ENCODE measurements around the gene TNFRSF12A. TPM values are rescaled to one million over a fixed set of nuclear protein-coding genes. Genes with fewer than 3 reads are reported as not detected.

The TNFRSF12A gene
- polyA plus RNA-seq, 2 of the 4 experiments (the other 2 are of a cell fraction), result 111 to 314 TPM

- ChIA-PET POLR2A (interaction anchor here (2.3 kb wide), 1 partner anchor 68 kb away, joined by 15 read pairs; no protein-coding TSS in a partner anchor), CTCF (interaction anchor here (1.0 to 12.4 kb wide), 20 partner anchors 11 to 108 kb away, joined by 3 to 186 read pairs (median 19); partner anchors contain the start of genes ZNF205, ZNF213 and ZSCAN10)
- H3K4me2 ChIP-seq, result no peak overlapping the region
- 78% methylated on average over 14 of the region's 14 CpGs for WGBS (ENCODE audit: missing lambda C conversion rate)
- no peak for FAIRE-seq
- H3K9me3 ChIP-seq, result no peaks in the 10 kb centered on the region
- DNase-seq (ENCODE audit: low read depth in 1 of 2, low spot score in 1 of 2), result no peak
- H3K27ac ChIP-seq, result peak overlapping the region in 1 of 2 experiments; percentile 99; a peak in 3 of 6 replicates
- H3K4me1 ChIP-seq, result peaks cover 21% of the 10 kb centered on the region
- no peak for ATAC-seq
- TF ChIP-seq KDM5A (IDR thresholded peaks at IDR 0.05) (no peak), POLR2A (IDR thresholded peaks at IDR 0.05; ENCODE audit: low read length) (no peak), HOXA7 (CRISPR knock-in tag; IDR thresholded peaks at IDR 0.05) (no peak), RCOR1 (IDR thresholded peaks at IDR 0.05; ENCODE audit: low read depth, low read length) (no peak), NR3C1 (IDR thresholded peaks at IDR 0.05) (no peak), CEBPB (IDR thresholded peaks at IDR 0.05) (no peak), RNF2 (IDR thresholded peaks at IDR 0.05; ENCODE audit: borderline replicate concordance, low read depth) (no peak), SREBF2 (IDR thresholded peaks at IDR 0.05) (no peak), TFCP2L1 (CRISPR knock-in tag; IDR thresholded peaks at IDR 0.05) (no peak), CHD2 (IDR thresholded peaks at IDR 0.05; ENCODE audit: low read length, partially characterized antibody) (no peak), BHLHE40 (IDR thresholded peaks at IDR 0.05; ENCODE audit: low read depth, low read length) (no peak), HEYL (CRISPR knock-in tag; IDR thresholded peaks at IDR 0.05) (no peak), JUNB (IDR thresholded peaks at IDR 0.05) (no peak), EHF (CRISPR knock-in tag; IDR thresholded peaks at IDR 0.05) (no peak)
- TF ChIP-seq, protein P1, sequence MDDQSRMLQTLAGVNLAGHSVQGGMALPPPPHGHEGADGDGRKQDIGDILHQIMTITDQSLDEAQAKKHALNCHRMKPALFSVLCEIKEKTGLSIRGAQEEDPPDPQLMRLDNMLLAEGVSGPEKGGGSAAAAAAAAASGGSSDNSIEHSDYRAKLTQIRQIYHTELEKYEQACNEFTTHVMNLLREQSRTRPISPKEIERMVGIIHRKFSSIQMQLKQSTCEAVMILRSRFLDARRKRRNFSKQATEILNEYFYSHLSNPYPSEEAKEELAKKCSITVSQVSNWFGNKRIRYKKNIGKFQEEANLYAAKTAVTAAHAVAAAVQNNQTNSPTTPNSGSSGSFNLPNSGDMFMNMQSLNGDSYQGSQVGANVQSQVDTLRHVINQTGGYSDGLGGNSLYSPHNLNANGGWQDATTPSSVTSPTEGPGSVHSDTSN (IDR thresholded peaks at IDR 0.05), result no peak
- TF ChIP-seq, protein P2, sequence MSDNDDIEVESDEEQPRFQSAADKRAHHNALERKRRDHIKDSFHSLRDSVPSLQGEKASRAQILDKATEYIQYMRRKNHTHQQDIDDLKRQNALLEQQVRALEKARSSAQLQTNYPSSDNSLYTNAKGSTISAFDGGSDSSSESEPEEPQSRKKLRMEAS (IDR thresholded peaks at IDR 0.05), result no peak
- TF ChIP-seq, protein P3, sequence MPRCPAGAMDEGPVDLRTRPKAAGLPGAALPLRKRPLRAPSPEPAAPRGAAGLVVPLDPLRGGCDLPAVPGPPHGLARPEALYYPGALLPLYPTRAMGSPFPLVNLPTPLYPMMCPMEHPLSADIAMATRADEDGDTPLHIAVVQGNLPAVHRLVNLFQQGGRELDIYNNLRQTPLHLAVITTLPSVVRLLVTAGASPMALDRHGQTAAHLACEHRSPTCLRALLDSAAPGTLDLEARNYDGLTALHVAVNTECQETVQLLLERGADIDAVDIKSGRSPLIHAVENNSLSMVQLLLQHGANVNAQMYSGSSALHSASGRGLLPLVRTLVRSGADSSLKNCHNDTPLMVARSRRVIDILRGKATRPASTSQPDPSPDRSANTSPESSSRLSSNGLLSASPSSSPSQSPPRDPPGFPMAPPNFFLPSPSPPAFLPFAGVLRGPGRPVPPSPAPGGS (IDR thresholded peaks at IDR 0.05), result no peak
- TF ChIP-seq, protein P4, sequence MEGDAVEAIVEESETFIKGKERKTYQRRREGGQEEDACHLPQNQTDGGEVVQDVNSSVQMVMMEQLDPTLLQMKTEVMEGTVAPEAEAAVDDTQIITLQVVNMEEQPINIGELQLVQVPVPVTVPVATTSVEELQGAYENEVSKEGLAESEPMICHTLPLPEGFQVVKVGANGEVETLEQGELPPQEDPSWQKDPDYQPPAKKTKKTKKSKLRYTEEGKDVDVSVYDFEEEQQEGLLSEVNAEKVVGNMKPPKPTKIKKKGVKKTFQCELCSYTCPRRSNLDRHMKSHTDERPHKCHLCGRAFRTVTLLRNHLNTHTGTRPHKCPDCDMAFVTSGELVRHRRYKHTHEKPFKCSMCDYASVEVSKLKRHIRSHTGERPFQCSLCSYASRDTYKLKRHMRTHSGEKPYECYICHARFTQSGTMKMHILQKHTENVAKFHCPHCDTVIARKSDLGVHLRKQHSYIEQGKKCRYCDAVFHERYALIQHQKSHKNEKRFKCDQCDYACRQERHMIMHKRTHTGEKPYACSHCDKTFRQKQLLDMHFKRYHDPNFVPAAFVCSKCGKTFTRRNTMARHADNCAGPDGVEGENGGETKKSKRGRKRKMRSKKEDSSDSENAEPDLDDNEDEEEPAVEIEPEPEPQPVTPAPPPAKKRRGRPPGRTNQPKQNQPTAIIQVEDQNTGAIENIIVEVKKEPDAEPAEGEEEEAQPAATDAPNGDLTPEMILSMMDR (IDR thresholded peaks at IDR 0.05), result no peak
- TF ChIP-seq, protein P5, sequence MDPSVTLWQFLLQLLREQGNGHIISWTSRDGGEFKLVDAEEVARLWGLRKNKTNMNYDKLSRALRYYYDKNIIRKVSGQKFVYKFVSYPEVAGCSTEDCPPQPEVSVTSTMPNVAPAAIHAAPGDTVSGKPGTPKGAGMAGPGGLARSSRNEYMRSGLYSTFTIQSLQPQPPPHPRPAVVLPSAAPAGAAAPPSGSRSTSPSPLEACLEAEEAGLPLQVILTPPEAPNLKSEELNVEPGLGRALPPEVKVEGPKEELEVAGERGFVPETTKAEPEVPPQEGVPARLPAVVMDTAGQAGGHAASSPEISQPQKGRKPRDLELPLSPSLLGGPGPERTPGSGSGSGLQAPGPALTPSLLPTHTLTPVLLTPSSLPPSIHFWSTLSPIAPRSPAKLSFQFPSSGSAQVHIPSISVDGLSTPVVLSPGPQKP (IDR thresholded peaks at IDR 0.05; ENCODE audit: low read depth, low read length), result no peak
- H3K4me3 ChIP-seq, result no peak overlapping the region
Observed at GRCh38 chr16:3060339-3061127, 40.4 kb downstream of the TNFRSF12A start.

- ChIA-PET POLR2A (no interaction called here), CTCF (interaction anchor here (0.7 to 12.4 kb wide), 6 partner anchors 14 to 67 kb away, joined by 3 to 186 read pairs (median 7); partner anchors contain the start of genes ZNF213 and ZSCAN10)
- FAIRE-seq, result no peak
- Histone ChIP-seq H3K27ac (no peak overlapping the region), H3K4me3 (no peak overlapping the region), H3K4me1 (peaks cover 27% of the 10 kb centered on the region), H3K4me2 (no peak overlapping the region), H3K9me3 (no peaks in the 10 kb centered on the region)
- no peak for TF ChIP-seq FOSL2 (IDR thresholded peaks at IDR 0.05)
- no peak for TF ChIP-seq FOSL2 (CRISPR knock-in tag; IDR thresholded peaks at IDR 0.05)
- no peak for TF ChIP-seq GATA3 (IDR thresholded peaks at IDR 0.05; ENCODE audit: borderline replicate concordance)
- TF ChIP-seq NR3C1 (IDR thresholded peaks at IDR 0.05), result no peak
- TF ChIP-seq ZNF302 (CRISPR knock-in tag; IDR thresholded peaks at IDR 0.05), result no peak
- no peak for TF ChIP-seq HES2 (IDR thresholded peaks at IDR 0.05)
- TF ChIP-seq EHMT2 (IDR thresholded peaks at IDR 0.05; ENCODE audit: low read depth), result no peak
- no peak for TF ChIP-seq EP300 (IDR thresholded peaks at IDR 0.05)
- no peak for TF ChIP-seq MYC (IDR thresholded peaks at IDR 0.05; ENCODE audit: borderline replicate concordance, low read length)
- TF ChIP-seq FOSB (CRISPR knock-in tag; IDR thresholded peaks at IDR 0.05), result no peak
- TF ChIP-seq HDAC2 (IDR thresholded peaks at IDR 0.05), result no peak
- no peak for TF ChIP-seq HOXA7 (CRISPR knock-in tag; IDR thresholded peaks at IDR 0.05)
- no peak for TF ChIP-seq SREBF2 (IDR thresholded peaks at IDR 0.05)
- TF ChIP-seq, protein P6, sequence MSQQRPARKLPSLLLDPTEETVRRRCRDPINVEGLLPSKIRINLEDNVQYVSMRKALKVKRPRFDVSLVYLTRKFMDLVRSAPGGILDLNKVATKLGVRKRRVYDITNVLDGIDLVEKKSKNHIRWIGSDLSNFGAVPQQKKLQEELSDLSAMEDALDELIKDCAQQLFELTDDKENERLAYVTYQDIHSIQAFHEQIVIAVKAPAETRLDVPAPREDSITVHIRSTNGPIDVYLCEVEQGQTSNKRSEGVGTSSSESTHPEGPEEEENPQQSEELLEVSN (IDR thresholded peaks at IDR 0.05; ENCODE audit: borderline replicate concordance, low read depth), result no peak
- TF ChIP-seq NPAS2 (CRISPR knock-in tag; IDR thresholded peaks at IDR 0.05; ENCODE audit: borderline replicate concordance), result no peak
- ATAC-seq, result no peak
- whole genome bisulfite sequencing (ENCODE audit: missing lambda C conversion rate), result 77% methylated on average over 6 of the region's 6 CpGs
- no peak for DNase-seq (ENCODE audit: low read depth in 1 of 2, low spot score in 1 of 2)
Observed at GRCh38 chr16:3062553-3062952, 42.4 kb downstream of the TNFRSF12A start.
